ENCODE measurements around the gene GATAD2A. TPM values are rescaled to one million over a fixed set of nuclear protein-coding genes. Genes with fewer than 3 reads are reported as not detected.
"Not testable (repeated sequence)": the region's sequence is repeated elsewhere in the genome, so short reads cannot be mapped to it uniquely, and the experiment has no call there.

The GATAD2A gene
- total and polyA plus RNA-seq, 4 donors = 7.1 to 23.7 (median 18.2) TPM

DNA sequence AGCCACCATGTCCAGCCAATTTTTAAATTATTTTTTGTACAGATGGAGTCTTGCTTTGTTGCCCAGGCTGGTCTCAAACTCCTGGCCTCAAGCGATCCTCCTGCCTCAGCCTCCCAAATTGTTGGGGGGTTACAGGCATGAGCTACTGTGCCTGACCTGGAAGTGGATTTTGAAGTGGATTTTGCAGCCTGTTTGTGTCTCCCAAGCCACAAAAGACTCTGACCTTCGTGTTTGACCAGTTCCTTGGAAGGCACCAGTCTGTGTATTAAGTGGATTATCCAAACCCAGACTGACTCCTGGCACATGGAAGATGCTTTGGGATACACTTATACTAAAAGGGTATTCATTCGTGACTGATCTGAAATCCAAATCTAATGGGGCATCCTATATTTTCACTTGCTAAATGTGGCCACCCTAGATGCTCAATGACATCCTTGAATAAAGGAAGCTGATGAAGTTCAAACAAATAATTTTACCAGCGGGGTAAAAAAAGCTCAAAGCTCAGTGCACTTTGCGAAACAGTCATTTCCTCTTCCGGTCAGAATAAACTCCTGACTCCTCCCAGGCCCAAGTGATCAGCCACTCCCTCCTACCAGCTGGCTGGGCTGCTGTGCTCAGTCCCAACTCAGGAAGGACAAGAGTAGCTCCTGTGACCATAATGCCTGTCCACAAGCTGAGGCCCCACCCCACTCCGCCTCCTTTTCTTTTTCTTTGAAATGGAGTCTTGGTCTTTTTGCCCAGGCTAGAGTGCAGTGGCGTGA is 32.6 kb upstream of the GATAD2A start (continued):
- TF ChIP-seq, protein P1, sequence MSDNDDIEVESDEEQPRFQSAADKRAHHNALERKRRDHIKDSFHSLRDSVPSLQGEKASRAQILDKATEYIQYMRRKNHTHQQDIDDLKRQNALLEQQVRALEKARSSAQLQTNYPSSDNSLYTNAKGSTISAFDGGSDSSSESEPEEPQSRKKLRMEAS (IDR thresholded peaks at IDR 0.05) = no peak
- TF ChIP-seq SP1 (IDR thresholded peaks at IDR 0.05) (peak; percentile 37), RXRA (IDR thresholded peaks at IDR 0.05) (no peak), FOXA1 (IDR thresholded peaks at IDR 0.05) (no peak), NR2F2 (IDR thresholded peaks at IDR 0.05) (peak; percentile 31), HNF4A (conservative IDR thresholded peaks at IDR 0.05) (no peak), TAF1 (conservative IDR thresholded peaks at IDR 0.05) (no peak)
- TF ChIP-seq, protein P2, sequence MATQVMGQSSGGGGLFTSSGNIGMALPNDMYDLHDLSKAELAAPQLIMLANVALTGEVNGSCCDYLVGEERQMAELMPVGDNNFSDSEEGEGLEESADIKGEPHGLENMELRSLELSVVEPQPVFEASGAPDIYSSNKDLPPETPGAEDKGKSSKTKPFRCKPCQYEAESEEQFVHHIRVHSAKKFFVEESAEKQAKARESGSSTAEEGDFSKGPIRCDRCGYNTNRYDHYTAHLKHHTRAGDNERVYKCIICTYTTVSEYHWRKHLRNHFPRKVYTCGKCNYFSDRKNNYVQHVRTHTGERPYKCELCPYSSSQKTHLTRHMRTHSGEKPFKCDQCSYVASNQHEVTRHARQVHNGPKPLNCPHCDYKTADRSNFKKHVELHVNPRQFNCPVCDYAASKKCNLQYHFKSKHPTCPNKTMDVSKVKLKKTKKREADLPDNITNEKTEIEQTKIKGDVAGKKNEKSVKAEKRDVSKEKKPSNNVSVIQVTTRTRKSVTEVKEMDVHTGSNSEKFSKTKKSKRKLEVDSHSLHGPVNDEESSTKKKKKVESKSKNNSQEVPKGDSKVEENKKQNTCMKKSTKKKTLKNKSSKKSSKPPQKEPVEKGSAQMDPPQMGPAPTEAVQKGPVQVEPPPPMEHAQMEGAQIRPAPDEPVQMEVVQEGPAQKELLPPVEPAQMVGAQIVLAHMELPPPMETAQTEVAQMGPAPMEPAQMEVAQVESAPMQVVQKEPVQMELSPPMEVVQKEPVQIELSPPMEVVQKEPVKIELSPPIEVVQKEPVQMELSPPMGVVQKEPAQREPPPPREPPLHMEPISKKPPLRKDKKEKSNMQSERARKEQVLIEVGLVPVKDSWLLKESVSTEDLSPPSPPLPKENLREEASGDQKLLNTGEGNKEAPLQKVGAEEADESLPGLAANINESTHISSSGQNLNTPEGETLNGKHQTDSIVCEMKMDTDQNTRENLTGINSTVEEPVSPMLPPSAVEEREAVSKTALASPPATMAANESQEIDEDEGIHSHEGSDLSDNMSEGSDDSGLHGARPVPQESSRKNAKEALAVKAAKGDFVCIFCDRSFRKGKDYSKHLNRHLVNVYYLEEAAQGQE (IDR thresholded peaks at IDR 0.05) = no peak

DNA sequence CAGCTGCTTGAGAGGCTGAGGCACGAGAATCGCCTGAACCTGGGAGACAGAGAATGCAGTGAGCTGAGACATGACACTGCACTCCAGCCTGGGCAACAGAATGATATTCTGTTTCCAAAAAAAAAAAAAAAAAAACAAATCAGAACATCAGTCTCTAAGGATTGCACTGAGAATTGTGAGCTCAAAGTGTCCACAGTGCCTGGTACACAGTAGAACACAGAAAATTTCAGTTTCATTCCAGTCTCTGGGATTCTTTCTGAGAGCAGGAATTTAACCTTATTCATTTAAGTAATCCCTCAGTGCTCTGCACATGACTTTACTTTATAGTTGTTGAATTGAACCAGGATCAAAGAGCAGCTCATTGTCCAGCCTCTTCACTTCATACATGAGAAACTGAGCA is 25.9 kb upstream of the GATAD2A start:
- 89% methylated on average over 2 of the region's 2 CpGs for WGBS
- Histone ChIP-seq H3K9me3 (ENCODE audit: control insufficient read depth in 4 of 4, low read length in 3 of 4) (no peaks in the 10 kb centered on the region), H3K9ac (ENCODE audit: low read depth in 1 of 2, low read length in 2 of 2) (no peak overlapping the region), H3K36me3 (ENCODE audit: control insufficient read depth in 4 of 4, insufficient read depth in 3 of 4, low read depth in 1 of 4, low read length in 3 of 4) (no peaks in the 10 kb centered on the region), H3K27me3 (ENCODE audit: control insufficient read depth in 4 of 4, insufficient read depth in 4 of 4, low read length in 3 of 4) (no peaks in the 10 kb centered on the region), H3K27ac (ENCODE audit: low read depth in 1 of 2, low read length in 2 of 2) (no peak overlapping the region), H3K4me1 (ENCODE audit: control insufficient read depth in 4 of 4, insufficient read depth in 4 of 4, low read length in 3 of 4) (peaks cover 0 to under 1% (median 0%) of the 10 kb centered on the region in 4 donors), H3K4me3 (ENCODE audit: low read depth in 1 of 3, low read length in 3 of 3) (no peak overlapping the region)
- TF ChIP-seq, protein P1 (IDR thresholded peaks at IDR 0.05) = no peak
- no peak for TF ChIP-seq NR2F2 (IDR thresholded peaks at IDR 0.05)
- no peak for TF ChIP-seq EGR1 (IDR thresholded peaks at IDR 0.05; ENCODE audit: low read depth in 2 of 2)
- TF ChIP-seq, protein P3, sequence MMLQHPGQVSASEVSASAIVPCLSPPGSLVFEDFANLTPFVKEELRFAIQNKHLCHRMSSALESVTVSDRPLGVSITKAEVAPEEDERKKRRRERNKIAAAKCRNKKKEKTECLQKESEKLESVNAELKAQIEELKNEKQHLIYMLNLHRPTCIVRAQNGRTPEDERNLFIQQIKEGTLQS (IDR thresholded peaks at IDR 0.05) = no peak
- no peak for DNase-seq (ENCODE audit: low spot score)

DNA sequence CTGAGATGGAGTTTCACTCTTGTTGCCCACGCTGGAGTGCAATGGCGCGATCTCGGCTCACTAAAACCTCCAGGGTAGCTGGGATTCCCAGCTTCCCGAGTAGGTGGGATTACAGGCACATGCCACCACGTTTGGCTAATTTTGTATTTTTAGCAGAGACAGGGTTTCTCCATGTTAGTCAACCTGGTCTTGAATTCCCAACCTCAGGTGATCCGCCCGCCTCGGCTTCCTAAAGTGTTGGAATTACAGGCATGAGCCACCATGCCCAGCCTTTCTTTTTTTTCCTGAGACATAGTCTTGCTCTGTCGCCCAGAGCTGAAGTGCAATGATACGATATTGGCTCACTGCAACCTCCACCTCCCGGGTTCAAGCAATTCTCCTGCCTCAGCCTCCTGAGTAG is 25.2 kb upstream of the GATAD2A start:
- 92% methylated on average over 12 of the region's 12 CpGs for WGBS
- DNase-seq (ENCODE audit: low spot score); H3K4me1 ChIP-seq (ENCODE audit: control insufficient read depth in 4 of 4, insufficient read depth in 4 of 4, low read length in 3 of 4); H3K9me3 ChIP-seq (ENCODE audit: control insufficient read depth in 4 of 4, low read length in 3 of 4); H3K4me3 ChIP-seq (ENCODE audit: low read depth in 1 of 3, low read length in 3 of 3); H3K27me3 ChIP-seq (ENCODE audit: control insufficient read depth in 4 of 4, insufficient read depth in 4 of 4, low read length in 3 of 4); H3K9ac ChIP-seq (ENCODE audit: low read depth in 1 of 2, low read length in 2 of 2); H3K27ac ChIP-seq (ENCODE audit: low read depth in 1 of 2, low read length in 2 of 2); H3K36me3 ChIP-seq (ENCODE audit: control insufficient read depth in 4 of 4, insufficient read depth in 3 of 4, low read depth in 1 of 4, low read length in 3 of 4): not testable (repeated sequence)
